ENCODE results near the gene GSTA3. TPM values are rescaled to one million over a fixed set of nuclear protein-coding genes. Genes with fewer than 3 reads are reported as not detected.

GSTA3 gene
- total and polyA plus RNA-seq, 2 of the 13 experiments (the other 11 are each of a cell fraction or from before 2014, with no cell fraction given) = not detected

GRCh38 chr6:52929321-52930164, 20.0 kb upstream of the GSTA3 start (continued):
- TF ChIP-seq HNF1B (CRISPR knock-in tag; IDR thresholded peaks at IDR 0.05) (0 out of 2 replicates have a peak, but pooled peaks have one; percentile 26), ZSCAN9 (CRISPR knock-in tag; IDR thresholded peaks at IDR 0.05; ENCODE audit: borderline replicate concordance) (peak; percentile 47; the same call in 1 of the 2 replicates), CHD4 (IDR thresholded peaks at IDR 0.05; ENCODE audit: borderline replicate concordance, low read length) (no peak), ZBTB38 (CRISPR knock-in tag; IDR thresholded peaks at IDR 0.05) (0 out of 2 replicates have a peak, but pooled peaks have one; percentile 18), DRAP1 (CRISPR knock-in tag; IDR thresholded peaks at IDR 0.05) (no peak), SNAI1 (CRISPR knock-in tag; IDR thresholded peaks at IDR 0.05; ENCODE audit: borderline replicate concordance) (no peak), ZNF543 (CRISPR knock-in tag; IDR thresholded peaks at IDR 0.05) (no peak), SRSF9 (IDR thresholded peaks at IDR 0.05; ENCODE audit: borderline replicate concordance, insufficient read depth, low read depth, low read length, poor library complexity, severe bottlenecking) (no peak), GLMP (CRISPR knock-in tag; IDR thresholded peaks at IDR 0.05; ENCODE audit: borderline replicate concordance) (no peak), PBX3 (CRISPR knock-in tag; IDR thresholded peaks at IDR 0.05; ENCODE audit: borderline replicate concordance) (no peak), CCAR2 (optimal IDR thresholded peaks at IDR 0.05; ENCODE audit: low read depth, low read length) (no peak), KLF9 (CRISPR knock-in tag; IDR thresholded peaks at IDR 0.05; ENCODE audit: low read depth) (no peak), ZEB1 (IDR thresholded peaks at IDR 0.05; ENCODE audit: insufficient replicate concordance, low read depth) (peak; percentile 81), ZNF12 (CRISPR knock-in tag; IDR thresholded peaks at IDR 0.05) (peak; percentile 69; the same call in 1 of the 2 replicates), ZNF281 (CRISPR knock-in tag; IDR thresholded peaks at IDR 0.05; ENCODE audit: borderline replicate concordance) (no peak), ZNF44 (CRISPR knock-in tag; IDR thresholded peaks at IDR 0.05) (no peak), ZNF788 (CRISPR knock-in tag; IDR thresholded peaks at IDR 0.05; ENCODE audit: borderline replicate concordance) (0 out of 2 replicates have a peak, but pooled peaks have one; percentile 16), ZBTB2 (CRISPR knock-in tag; IDR thresholded peaks at IDR 0.05; ENCODE audit: low read depth) (no peak), ATRX (CRISPR knock-in tag; IDR thresholded peaks at IDR 0.05; ENCODE audit: borderline replicate concordance) (no peak)

Measured in HepG2 (cell line).